Hematopoietic multipotent progenitor cell treated with erythropoietin and hydrocortisone succinate and interleukin-3 and kit ligand, for 6 days (in vitro differentiated cells): ENCODE results near the gene UCN2.
"Not testable (repeated sequence)": the region's sequence is repeated elsewhere in the genome, so short reads cannot be mapped to it uniquely, and the experiment has no call there.

Source experiments
- DNase-seq: peaks from one replicate; pipeline ENCODE4 v3.0.0-alpha.2; 2015

The UCN2 gene

GRCh38 chr3:48532271-48532976, 31.2 kb downstream of the UCN2 start:
- no peak for DNase-seq

GRCh38 chr3:48530701-48531100, 32.9 kb downstream of the UCN2 start:
- not testable (repeated sequence) for DNase-seq

GRCh38 chr3:48528754-48529153, 34.8 kb downstream of the UCN2 start:
- DNase-seq = peak; percentile 73

GRCh38 chr3:48528048-48528447, 35.5 kb downstream of the UCN2 start:
- no peak for DNase-seq

- no peak for DNase-seq
Measured at GRCh38 chr3:48524970-48525369, 38.6 kb downstream of the UCN2 start.

- no peak for DNase-seq
Measured at GRCh38 chr3:48521635-48522034, 41.9 kb downstream of the UCN2 start.

- DNase-seq = no peak
Measured at GRCh38 chr3:48519277-48519643, 44.3 kb downstream of the UCN2 start.

GRCh38 chr3:48518638-48519276, 44.8 kb downstream of the UCN2 start:
- no peak for DNase-seq

- DNase-seq = no peak
Measured at GRCh38 chr3:48518069-48518468, 45.5 kb downstream of the UCN2 start.

GRCh38 chr3:48516571-48516970, 47.0 kb downstream of the UCN2 start:
- no peak for DNase-seq

GRCh38 chr3:48514431-48515227, 49.0 kb downstream of the UCN2 start:
- peak; percentile 15 for DNase-seq
